Measurements from ENCODE around the gene RNF149.
"Not testable (repeated sequence)": the region's sequence is repeated elsewhere in the genome, so short reads cannot be mapped to it uniquely, and the experiment has no call there.

The RNF149 gene

DNA sequence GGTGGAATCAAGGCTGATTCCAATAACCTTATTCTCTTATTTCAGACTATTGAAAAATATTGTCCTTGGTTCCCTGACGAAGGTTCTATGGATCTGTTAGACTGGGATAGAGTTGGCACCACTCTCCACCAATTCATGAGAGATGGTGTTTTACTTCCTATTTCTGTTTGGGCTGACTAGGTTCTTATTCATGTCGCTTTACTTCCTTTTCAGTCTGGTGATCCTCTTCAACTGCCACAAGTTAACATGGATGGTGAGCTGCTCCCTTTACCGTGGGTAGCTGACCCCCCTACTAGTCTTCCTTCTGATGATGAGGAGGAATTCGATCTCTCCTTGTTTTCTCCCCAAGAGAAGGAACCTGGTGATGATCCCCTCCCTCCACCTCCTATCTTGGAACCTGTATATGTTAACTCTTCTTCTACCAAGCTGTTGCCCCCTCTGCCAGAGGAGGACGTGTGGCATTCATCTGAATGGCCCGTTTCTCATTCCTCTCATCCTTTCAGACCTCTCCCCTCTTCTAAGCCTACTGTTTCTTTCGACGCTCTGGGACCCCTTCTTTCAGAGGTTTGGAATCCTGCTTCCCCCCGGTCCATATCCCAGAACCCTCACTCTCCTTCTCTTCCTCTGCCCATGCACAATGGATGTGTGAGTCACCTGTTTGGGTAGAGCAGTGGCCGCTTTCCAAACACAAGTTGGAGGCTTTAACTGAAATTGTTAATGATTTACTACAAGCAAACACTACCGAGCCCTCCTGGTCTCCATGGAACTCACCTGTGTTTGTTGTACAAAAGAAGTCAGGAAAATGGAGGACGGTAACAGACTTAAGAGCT is 69.4 kb downstream of the RNF149 start:
- Histone ChIP-seq H4K5ac (ENCODE audit: low read length) (no peak overlapping the region), H3K79me2 (ENCODE audit: control insufficient read depth, insufficient read depth, low read length) (no peaks in the 10 kb centered on the region), H3K4me1 (ENCODE audit: control insufficient read depth, low read depth, low read length) (no peaks in the 10 kb centered on the region), H4K8ac (ENCODE audit: low read depth, low read length) (no peak overlapping the region), H2AK5ac (ENCODE audit: low read length) (no peak overlapping the region), H2BK15ac (replicated peaks; ENCODE audit: low read depth) (no peak overlapping the region), H3K56ac (ENCODE audit: low read length) (no peak overlapping the region), H2BK120ac (ENCODE audit: low read depth, low read length) (no peak overlapping the region), H3K36me3 (ENCODE audit: control insufficient read depth, insufficient read depth, low read length) (no peaks in the 10 kb centered on the region), H3K4me3 (ENCODE audit: low read length) (no peak overlapping the region), H3K9ac (ENCODE audit: low read length) (no peak overlapping the region), H3K23ac (ENCODE audit: low read length) (no peak overlapping the region), H3K27me3 (ENCODE audit: insufficient read depth, low read length, poor library complexity) (no peaks in the 10 kb centered on the region), H3K79me1 (ENCODE audit: low read length) (no peaks in the 10 kb centered on the region), H3K27ac (ENCODE audit: low read depth, low read length) (no peak overlapping the region), H3K4me2 (ENCODE audit: low read length) (no peak overlapping the region), H3K18ac (ENCODE audit: low read length) (no peak overlapping the region), H3K4ac (ENCODE audit: low read depth, low read length) (no peak overlapping the region), H2BK5ac (ENCODE audit: low read length) (no peak overlapping the region)
- no CpG with 5 or more reads among the region's 12 CpGs for WGBS (ENCODE audit: extremely low coverage, insufficient coverage, low lambda C conversion rate)
- no peak for DNase-seq

DNA sequence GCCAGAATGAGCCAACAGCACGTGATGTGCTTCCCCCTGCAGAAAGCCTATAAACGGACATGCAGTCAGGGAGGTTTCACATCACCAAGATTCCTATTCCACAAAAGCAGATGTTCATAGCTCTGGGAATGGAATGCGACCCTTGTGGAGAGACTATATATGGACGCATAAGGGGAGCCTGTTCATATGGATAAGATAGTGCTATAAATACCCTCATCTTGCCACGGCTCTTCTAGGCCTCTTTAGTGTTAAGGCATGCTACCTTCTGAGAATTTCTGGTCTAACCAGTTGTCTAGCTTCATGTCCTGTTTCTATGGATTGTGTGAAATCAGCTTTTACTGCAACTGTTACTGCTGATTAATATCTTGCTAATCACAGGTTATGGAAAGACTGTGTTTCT is 70.6 kb downstream of the RNF149 start:
- not testable (repeated sequence) for H3K27ac ChIP-seq (ENCODE audit: low read depth, low read length)
- WGBS (ENCODE audit: extremely low coverage, insufficient coverage, low lambda C conversion rate): no CpG with 5 or more reads among the region's 5 CpGs

GRCh38 chr2:101235956-101236355 is 72.5 kb downstream of the RNF149 start:
- H3K27me3 ChIP-seq (ENCODE audit: insufficient read depth, low read length, poor library complexity); H3K23ac ChIP-seq (ENCODE audit: low read length); H3K36me3 ChIP-seq (ENCODE audit: control insufficient read depth, insufficient read depth, low read length); H4K5ac ChIP-seq (ENCODE audit: low read length); H3K4me2 ChIP-seq (ENCODE audit: low read length); H3K79me1 ChIP-seq (ENCODE audit: low read length); H2AK5ac ChIP-seq (ENCODE audit: low read length); H3K56ac ChIP-seq (ENCODE audit: low read length); H3K4me1 ChIP-seq (ENCODE audit: control insufficient read depth, low read depth, low read length); DNase-seq; H3K18ac ChIP-seq (ENCODE audit: low read length); H3K79me2 ChIP-seq (ENCODE audit: control insufficient read depth, insufficient read depth, low read length); H2BK15ac ChIP-seq (replicated peaks; ENCODE audit: low read depth); H3K4ac ChIP-seq (ENCODE audit: low read depth, low read length); H2BK120ac ChIP-seq (ENCODE audit: low read depth, low read length); H4K8ac ChIP-seq (ENCODE audit: low read depth, low read length); H2BK5ac ChIP-seq (ENCODE audit: low read length); H3K9ac ChIP-seq (ENCODE audit: low read length); H3K27ac ChIP-seq (ENCODE audit: low read depth, low read length); H3K4me3 ChIP-seq (ENCODE audit: low read length): not testable (repeated sequence)
- WGBS (ENCODE audit: extremely low coverage, insufficient coverage, low lambda C conversion rate): no CpG with 5 or more reads among the region's 1 CpG

More for the DNA sequence above, 70.6 kb downstream of the RNF149 start:
- H3K56ac ChIP-seq (ENCODE audit: low read length); H4K5ac ChIP-seq (ENCODE audit: low read length); H3K4me3 ChIP-seq (ENCODE audit: low read length); DNase-seq; H3K23ac ChIP-seq (ENCODE audit: low read length); H3K36me3 ChIP-seq (ENCODE audit: control insufficient read depth, insufficient read depth, low read length); H3K79me2 ChIP-seq (ENCODE audit: control insufficient read depth, insufficient read depth, low read length); H3K79me1 ChIP-seq (ENCODE audit: low read length); H2BK5ac ChIP-seq (ENCODE audit: low read length); H2BK120ac ChIP-seq (ENCODE audit: low read depth, low read length); H3K4me2 ChIP-seq (ENCODE audit: low read length); H2BK15ac ChIP-seq (replicated peaks; ENCODE audit: low read depth); H3K18ac ChIP-seq (ENCODE audit: low read length); H3K9ac ChIP-seq (ENCODE audit: low read length); H3K27me3 ChIP-seq (ENCODE audit: insufficient read depth, low read length, poor library complexity); H4K8ac ChIP-seq (ENCODE audit: low read depth, low read length); H2AK5ac ChIP-seq (ENCODE audit: low read length); H3K4me1 ChIP-seq (ENCODE audit: control insufficient read depth, low read depth, low read length); H3K4ac ChIP-seq (ENCODE audit: low read depth, low read length): not testable (repeated sequence)

DNA sequence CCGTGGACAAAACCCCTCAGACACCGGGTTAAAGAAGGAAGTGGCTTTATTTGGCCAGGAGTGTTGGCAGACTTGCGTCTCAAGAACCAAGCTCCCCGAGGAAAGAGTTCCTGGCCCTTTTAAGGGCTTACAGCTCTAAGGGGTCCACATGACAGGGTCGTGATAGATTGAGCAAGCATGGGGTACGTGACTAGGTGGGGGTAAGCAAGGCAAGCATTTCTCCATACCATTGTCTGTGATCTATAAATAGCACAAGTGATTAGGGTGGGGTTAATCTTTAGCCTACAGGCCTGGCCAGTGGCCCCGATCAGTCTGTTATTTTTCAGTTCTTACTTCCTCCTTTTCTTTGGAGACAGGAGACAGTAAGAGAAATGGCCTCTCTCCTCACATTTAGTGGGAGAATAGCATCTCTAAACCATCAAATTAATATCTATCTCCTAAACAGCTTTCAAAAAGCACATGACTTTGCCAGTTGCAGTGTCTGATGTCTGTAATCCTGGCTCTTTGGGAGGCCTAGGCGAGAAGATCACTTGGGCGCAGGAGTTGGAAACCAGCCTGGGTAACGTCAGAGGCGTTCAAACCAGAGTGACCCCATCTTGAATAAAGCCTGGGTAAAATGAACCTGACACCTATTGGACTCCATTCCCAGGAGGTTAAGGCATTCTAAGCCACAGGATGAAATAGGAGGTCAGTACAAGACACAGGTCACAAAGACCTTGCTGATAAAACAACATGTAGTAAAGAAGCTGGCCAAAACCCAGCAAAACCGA is 74.1 kb downstream of the RNF149 start:
- Histone ChIP-seq H3K4me2 (ENCODE audit: low read length) (no peak overlapping the region), H3K27me3 (ENCODE audit: insufficient read depth, low read length, poor library complexity) (no peaks in the 10 kb centered on the region), H2AK5ac (ENCODE audit: low read length) (no peak overlapping the region), H3K27ac (ENCODE audit: low read depth, low read length) (no peak overlapping the region), H3K18ac (ENCODE audit: low read length) (no peak overlapping the region), H3K23ac (ENCODE audit: low read length) (no peak overlapping the region), H2BK120ac (ENCODE audit: low read depth, low read length) (no peak overlapping the region), H4K5ac (ENCODE audit: low read length) (no peak overlapping the region), H3K4me3 (ENCODE audit: low read length) (no peak overlapping the region), H3K56ac (ENCODE audit: low read length) (no peak overlapping the region), H3K9ac (ENCODE audit: low read length) (no peak overlapping the region), H4K8ac (ENCODE audit: low read depth, low read length) (no peak overlapping the region), H2BK15ac (replicated peaks; ENCODE audit: low read depth) (no peak overlapping the region), H3K79me2 (ENCODE audit: control insufficient read depth, insufficient read depth, low read length) (no peaks in the 10 kb centered on the region), H3K4me1 (ENCODE audit: control insufficient read depth, low read depth, low read length) (no peaks in the 10 kb centered on the region), H3K4ac (ENCODE audit: low read depth, low read length) (no peak overlapping the region), H2BK5ac (ENCODE audit: low read length) (no peak overlapping the region), H3K79me1 (ENCODE audit: low read length) (no peaks in the 10 kb centered on the region), H3K36me3 (ENCODE audit: control insufficient read depth, insufficient read depth, low read length) (no peaks in the 10 kb centered on the region)
- no peak for DNase-seq
- no CpG with 5 or more reads among the region's 12 CpGs for WGBS (ENCODE audit: extremely low coverage, insufficient coverage, low lambda C conversion rate)

GRCh38 chr2:101232770-101233169 is 75.7 kb downstream of the RNF149 start:
- no peak overlapping the region for H3K27ac ChIP-seq (ENCODE audit: low read depth, low read length)
- no peaks in the 10 kb centered on the region for H3K79me1 ChIP-seq (ENCODE audit: low read length)
- H2BK120ac ChIP-seq (ENCODE audit: low read depth, low read length): no peak overlapping the region
- no peak overlapping the region for H3K4me2 ChIP-seq (ENCODE audit: low read length)
- no peak overlapping the region for H2AK5ac ChIP-seq (ENCODE audit: low read length)
- no peak overlapping the region for H4K5ac ChIP-seq (ENCODE audit: low read length)
- no peak overlapping the region for H3K4ac ChIP-seq (ENCODE audit: low read depth, low read length)
- no peak overlapping the region for H3K9ac ChIP-seq (ENCODE audit: low read length)
- DNase-seq: no peak
- H2BK5ac ChIP-seq (ENCODE audit: low read length): no peak overlapping the region
- H2BK15ac ChIP-seq (replicated peaks; ENCODE audit: low read depth): no peak overlapping the region
- no peak overlapping the region for H4K8ac ChIP-seq (ENCODE audit: low read depth, low read length)
- no CpG with 5 or more reads among the region's 6 CpGs for WGBS (ENCODE audit: extremely low coverage, insufficient coverage, low lambda C conversion rate)
- no peak overlapping the region for H3K56ac ChIP-seq (ENCODE audit: low read length)
- no peak overlapping the region for H3K4me3 ChIP-seq (ENCODE audit: low read length)
- H3K23ac ChIP-seq (ENCODE audit: low read length): no peak overlapping the region
- no peak overlapping the region for H3K18ac ChIP-seq (ENCODE audit: low read length)
- no peaks in the 10 kb centered on the region for H3K4me1 ChIP-seq (ENCODE audit: control insufficient read depth, low read depth, low read length)
- H3K27me3 ChIP-seq (ENCODE audit: insufficient read depth, low read length, poor library complexity): no peaks in the 10 kb centered on the region
- H3K36me3 ChIP-seq (ENCODE audit: control insufficient read depth, insufficient read depth, low read length): no peaks in the 10 kb centered on the region
- no peaks in the 10 kb centered on the region for H3K79me2 ChIP-seq (ENCODE audit: control insufficient read depth, insufficient read depth, low read length)
